Urothelium cell line (cell line): Measurements from ENCODE around the gene KRT25.
A peak's percentile ranks its signal among the peaks of the same experiment; 100 is the strongest.
"Not testable (repeated sequence)": the region's sequence is repeated elsewhere in the genome, so short reads cannot be mapped to it uniquely, and the experiment has no call there.

ENCODE experiments used
- DNase-seq: peaks from one replicate; pipeline ENCODE4 v3.0.0; 2011; ENCODE audit warnings: low spot score, mixed read lengths
- FAIRE-seq: peaks from 2 replicates; lab custom pipeline; 2011; peaks lifted over from hg19 to GRCh38; lab: Jason Lieb, UNC

The KRT25 gene

DNA sequence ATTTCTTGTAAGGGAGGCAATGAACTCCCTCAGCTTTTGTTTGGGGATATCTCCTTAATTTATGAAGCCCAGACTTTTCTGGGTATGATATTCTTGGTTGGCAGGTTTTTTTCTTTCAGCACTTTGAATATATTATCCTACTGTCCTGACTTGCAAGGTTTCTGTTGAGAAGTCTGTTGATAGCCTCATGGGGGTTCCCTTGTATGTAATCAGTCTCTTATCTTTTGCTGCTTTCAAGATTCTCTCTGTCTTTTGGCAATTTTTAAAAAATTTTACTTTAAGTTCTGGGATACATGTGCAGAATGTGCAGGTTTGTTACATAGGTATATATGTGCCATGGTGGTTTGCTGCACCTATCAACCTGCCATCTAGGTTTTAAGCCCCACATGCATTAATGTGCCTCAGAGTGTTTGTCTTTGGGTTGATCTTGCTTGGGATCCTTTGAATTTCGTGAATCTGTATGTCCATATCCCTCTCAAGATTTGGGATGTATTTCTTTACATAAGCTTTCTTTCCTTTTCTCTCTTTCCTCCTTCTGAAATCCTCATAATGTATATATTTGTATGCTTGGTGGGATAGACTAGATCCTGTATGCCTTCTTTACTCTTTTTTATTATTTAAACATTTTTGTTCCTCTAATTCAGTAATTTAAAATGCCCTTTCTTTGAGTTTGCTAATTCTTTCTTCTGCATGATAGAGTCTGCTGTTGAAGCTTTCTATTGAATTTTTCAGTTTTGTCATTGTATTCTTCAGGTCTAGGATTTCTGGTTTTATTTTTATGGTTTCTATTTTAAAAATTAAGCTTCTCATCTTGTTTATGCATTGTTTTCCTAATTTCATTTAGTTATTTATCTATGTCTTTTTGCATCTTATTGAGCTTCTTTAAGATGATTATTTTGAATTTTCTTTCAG, 5.2 kb upstream of the KRT25 start:
- FAIRE-seq (no peak), DNase-seq (no peak)

DNA sequence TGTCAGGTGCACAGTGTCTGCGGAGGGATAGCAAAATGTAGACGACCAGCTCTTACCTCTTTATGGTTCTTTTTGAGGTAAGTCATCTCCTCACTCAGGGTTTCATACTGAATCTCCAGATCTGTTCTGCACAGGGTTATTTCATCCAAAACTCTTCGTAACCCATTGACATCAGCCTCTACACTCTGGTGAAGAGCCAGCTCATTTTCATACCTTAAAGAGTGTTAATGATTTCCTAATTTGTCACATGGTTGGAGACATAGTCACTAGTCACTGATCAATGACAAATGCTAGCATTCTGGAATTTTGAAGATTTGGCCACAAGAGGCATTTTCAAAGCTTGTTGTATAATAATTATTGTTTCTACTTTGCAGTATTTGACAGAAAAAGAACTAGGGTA, 1.3 kb downstream of the KRT25 start:
- no peak for FAIRE-seq
- no peak for DNase-seq

DNA sequence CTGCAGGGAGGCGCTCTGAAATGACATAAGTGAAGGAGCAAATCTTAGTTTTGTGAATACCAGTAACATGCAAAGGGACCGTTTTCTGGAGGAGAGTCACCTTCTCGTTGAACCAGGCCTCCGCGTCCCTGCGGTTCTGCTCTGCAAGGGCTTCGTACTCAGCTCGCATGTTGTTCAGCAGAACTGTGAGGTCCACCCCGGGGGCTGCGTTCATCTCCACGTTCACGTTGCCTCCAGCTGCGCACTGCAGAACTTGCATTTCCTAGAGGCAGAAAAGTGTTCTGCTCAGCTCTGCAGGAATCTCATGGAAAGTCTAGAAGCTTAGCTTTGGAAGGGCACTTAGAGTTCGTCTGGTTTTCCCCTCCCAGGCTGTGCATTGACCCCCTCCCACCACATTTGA, 4.1 kb downstream of the KRT25 start:
- FAIRE-seq = no peak
- DNase-seq = no peak

DNA sequence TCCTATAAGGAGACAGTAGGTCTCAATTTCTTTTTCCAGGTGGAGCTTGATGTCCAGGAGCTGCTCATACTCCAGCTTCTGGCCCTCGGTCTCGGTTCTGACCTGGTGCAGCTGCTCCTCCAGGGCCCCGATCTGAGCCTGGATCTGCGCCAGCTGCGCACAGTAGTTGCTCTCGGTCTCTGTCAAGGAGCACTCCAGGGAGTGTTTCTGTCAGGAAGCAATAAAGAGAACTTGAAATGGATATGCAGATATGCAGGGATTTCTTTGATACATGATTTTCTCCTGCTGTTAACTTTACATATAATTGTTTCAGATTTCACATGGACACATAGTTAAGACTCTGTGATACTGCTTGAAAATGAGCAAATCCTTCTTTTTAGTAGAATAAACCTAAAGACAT, 4.7 kb downstream of the KRT25 start:
- DNase-seq (no peak), FAIRE-seq (no peak)

DNA sequence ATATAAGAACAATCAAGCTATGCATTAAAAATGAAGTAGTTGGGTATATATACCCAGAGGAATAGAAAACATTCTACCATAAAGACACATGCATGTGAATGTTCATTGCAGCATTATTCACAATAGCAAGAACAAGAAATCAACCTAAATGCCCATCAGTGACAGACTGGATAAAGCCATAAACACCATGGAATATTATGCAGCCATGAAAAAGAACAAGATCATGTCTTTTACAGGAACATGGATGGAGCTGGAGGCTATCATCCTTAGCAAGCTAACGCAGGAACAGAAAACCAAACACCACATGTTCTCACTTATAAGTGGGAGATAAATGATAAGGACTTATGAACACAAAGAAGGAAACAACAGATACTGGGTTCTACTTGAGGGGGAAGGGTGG, 6.5 kb downstream of the KRT25 start:
- not testable (repeated sequence) for DNase-seq
- peak; percentile 71 for FAIRE-seq

DNA sequence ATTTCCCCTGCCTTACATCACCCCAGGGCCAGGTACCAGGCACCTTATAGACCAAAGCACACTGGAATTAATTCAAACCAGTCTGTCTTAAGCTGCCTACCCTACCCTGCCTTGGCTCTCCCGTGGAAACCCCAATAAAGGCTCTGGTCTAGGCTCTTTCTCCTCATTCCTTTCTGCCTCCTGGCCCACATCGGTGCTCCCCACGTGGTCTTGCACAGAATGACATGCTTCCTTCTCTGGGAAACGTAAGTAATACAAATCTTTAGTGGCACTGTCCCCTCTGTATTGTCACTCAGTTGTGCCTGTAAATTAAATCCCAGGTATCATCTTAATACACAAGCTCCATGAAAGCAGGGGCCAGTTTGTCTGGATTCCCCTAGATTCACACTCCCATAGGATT, 16.6 kb downstream of the KRT25 start:
- DNase-seq (no peak), FAIRE-seq (no peak)

DNA sequence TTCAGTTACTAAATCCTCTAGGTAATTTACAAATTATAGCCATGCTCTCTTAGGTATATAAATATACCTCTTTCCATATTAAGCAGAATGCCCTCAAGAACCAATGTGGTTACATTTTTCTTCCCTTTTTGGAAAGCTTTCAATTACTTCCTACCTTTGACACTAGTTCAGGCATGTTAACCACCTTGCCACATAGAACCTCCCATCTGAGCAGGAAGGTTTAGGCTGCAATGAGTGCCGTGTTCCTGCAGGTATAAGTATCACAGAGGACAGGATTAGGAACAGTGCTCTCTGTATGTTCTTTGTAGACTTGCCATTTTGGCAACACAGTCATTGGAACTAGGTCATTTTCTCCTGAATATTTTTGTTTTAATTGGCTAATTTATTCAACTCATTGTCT, 20.1 kb downstream of the KRT25 start:
- FAIRE-seq (no peak), DNase-seq (no peak)

DNA sequence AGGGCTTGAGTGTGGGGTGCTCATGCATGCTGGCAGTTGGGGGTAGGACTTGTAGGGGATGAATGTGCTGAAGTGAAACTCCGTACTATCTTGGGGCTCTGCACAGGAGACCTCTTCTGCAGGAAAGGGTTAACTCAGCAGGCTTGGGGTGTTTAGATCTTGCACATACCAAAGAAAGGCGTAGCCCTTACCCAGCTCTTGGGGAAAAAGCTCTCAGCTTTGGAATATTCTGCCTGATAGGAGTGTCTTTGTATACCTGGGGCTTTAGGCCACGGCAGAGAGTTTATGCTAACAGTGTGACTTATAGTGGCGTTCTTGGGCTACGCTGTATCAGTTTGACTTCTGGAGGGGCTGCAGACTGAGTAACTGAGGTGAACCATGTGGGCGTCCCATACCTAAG, 21.1 kb downstream of the KRT25 start:
- DNase-seq = no peak
- FAIRE-seq = no peak

DNA sequence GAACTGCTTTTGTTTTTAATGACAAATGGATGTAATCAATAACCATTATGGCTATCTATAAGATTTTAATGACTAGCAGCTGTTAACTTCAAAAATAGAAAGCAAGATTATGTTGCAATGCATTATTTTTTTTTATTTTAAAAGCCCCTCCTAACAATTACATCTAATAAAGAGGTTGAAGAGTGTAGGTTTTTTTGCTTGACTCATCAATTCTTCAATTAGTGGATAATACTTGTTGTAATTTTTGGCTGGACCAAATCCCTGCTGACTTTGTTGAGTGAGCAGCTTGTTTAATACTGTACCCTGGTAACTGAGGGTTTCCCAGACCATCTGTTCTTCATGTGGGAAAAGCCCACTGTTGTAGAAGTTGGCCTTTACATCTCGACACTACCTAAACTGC, 24.2 kb downstream of the KRT25 start:
- no peak for FAIRE-seq
- no peak for DNase-seq

DNA sequence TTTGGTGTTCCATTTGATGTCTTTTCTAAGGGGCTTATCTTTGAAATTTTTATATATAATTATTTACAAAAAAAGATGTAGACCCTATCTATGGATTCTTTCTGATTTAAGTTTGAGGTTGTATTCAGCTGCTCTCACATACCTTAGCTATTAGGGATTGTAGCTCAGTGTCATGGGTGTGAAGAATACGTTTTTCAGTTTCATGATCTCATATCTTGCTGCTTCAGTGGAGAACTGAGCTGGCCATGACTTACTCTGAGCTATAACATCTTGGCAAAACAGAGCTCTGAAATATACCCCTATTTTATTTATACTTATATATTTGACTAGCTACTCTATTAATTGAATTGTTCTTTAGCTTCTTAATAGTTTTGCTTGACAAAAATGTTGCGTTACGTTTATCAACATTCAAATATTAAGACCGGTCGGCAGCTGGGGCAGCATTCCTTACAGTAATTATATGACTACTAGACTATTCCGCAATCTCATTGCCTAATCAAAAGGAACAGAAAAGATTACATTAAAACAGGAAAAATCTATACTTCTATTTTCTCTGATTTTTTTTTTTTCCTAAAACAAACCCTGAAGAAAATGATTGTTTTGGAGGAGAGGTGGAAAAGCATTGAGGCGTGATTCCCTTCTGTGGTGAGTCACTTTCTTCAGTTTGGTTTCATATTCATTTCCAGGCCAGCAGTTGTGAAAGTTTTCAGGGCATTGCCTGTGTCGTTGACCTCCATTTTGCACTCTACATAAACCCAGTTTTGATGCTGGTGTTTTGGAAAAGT, 27.5 kb downstream of the KRT25 start:
- DNase-seq (no peak), FAIRE-seq (no peak)

DNA sequence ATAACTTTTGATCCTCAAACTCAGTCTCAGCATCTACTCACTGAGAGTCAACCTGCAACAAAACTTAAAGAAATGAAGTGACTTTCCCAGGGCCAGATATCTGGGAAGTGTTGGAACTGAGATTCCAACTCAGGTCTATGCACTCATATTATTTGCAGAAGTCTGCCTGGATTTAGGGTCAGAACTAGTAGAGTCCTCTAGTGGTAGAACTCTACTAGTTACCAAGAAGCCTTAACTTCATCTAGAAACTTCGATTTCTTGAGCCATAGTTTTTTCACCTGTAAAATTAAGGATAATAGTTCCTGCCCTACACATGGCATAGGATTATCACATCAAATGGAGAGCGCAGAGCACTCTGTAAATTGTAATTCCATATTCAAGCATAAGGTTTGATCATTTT, 28.2 kb downstream of the KRT25 start:
- no peak for DNase-seq
- no peak for FAIRE-seq

DNA sequence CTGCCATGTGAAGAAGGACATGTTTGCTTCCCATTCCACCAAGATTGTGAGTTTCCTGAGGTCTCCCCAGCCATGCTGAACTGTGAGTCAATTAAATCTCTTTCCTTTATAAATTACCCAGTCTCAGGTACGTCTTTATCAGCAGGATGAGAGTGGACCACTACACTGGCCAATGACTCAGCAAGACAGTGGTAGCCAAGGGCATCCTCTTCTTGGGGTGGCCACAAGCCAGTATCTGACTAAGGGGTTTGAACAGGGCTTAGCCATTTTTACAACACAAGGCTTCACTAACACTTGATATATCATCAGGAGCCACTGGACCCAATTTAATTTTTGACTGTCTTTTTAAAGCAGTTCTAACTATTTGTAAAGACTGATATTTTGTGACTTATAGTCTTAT, 30.5 kb downstream of the KRT25 start:
- FAIRE-seq (no peak), DNase-seq (no peak)

DNA sequence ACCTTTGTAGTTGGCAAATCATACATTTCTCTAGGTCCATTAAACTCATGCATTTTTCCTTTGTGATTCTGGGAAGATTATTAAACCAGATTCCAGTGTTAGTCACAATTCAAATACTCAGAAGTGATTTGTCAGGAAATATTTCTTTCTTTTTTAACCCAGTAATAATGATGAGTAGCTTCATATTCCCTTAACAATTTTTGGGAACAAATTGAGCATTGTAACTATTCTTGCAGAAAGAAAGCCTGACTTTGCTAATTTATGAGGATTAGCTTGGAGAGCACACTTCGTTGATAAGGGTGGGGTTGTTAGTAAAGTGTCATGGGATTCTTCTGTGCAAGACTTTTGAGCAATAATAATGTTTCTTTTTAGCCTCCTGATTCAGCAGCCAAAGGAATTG, 32.9 kb downstream of the KRT25 start:
- no peak for FAIRE-seq

DNA sequence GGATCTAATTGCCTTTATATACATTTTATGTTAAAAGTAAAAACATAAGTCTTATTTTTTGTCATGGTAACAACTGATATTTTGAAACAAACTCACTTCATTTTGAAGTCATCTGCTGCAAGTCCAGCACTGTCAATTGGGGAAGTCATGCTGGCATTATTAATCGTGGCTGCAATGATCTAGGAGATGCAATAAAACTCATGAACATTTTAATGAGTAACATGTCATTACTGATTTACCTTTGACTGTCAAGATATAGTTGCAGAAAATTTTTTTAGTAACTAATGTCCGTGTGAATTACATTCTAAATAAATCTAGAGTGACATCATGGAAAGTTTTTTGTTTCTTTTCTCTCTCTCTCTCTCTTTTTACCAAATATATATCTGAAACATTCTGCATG, 34.2 kb downstream of the KRT25 start:
- no peak for DNase-seq
- FAIRE-seq = no peak

More for the DNA sequence above, 32.9 kb downstream of the KRT25 start:
- DNase-seq = no peak

DNA sequence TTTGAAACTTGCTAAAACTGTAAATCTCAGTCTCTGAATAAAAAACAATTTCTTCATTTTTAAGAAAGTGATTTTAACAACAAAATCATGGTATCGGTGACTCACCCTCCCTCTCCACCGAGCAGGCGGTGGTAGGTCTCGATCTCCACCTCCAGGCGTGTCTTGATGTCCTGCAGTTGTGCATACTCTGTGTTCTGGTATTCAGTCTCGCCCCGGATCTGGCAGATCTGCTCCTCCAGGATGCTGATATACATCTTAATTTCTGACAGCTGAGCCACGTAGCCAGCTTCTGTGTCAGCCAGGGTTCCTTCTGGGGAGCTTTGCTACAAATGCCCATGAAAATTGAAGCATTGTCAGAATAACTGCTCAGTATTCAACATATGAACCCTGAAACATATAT, 36.2 kb downstream of the KRT25 start:
- DNase-seq (no peak), FAIRE-seq (no peak)

DNA sequence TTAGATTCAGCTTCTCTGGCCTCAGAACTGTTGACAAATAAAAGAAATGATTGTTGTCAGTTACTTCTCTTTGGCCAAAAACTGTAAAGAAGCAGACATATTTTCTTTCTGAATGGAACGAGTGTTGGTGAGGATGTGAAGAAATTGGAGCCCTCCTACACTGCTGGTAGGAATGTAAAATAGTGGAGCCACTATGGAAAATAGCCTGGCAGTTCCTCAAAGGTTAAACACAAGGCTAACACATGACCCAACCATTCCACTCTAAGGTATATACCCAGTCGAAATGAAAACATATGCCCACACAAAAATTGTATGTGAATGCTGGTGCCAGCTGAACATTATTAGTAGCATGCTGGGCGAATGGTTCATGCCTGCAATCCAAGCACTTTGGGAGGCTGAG, 37.4 kb downstream of the KRT25 start:
- no peak for FAIRE-seq

DNA sequence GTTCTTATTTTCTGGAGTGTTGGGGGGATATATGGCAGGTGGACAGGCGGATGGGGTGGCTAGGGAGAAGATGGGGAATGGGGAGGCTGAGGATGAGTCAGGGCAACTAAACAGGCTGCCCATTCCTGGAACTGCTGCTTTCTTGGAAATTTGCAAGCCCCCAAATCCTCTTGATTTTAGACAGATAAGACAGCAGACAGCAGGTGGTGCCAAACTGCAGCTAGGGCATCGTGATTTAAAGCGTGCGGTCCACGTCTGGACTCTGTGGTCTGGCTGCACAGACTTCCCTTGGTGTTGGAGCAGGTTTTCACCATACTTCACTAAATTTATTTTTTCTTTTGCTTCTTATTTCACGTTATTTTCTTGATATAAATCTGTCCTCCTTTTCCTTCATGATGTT, 40.7 kb downstream of the KRT25 start:
- FAIRE-seq (no peak), DNase-seq (no peak)

More for the DNA sequence above, 37.4 kb downstream of the KRT25 start:
- no peak for DNase-seq

DNA sequence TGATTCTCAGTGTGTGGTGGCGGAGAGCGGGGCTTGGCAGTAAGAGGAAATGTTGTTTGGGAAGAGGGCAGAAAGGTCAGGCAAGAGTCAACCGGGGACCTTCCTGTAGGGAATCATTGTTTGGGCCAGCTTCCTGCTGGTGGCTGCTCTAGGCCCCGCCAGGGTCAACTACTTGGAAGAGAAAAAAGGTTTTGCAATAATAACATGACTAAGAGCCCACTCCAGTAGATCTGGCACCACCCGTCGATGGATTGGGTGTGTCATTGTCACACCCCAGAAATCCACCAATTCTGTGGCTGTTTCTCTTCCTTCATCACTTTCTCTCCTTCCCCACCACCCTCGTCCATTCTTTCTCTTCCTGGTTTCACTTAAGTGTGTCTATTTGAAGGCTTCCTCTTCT, 47.4 kb downstream of the KRT25 start:
- FAIRE-seq = no peak
- no peak for DNase-seq

DNA sequence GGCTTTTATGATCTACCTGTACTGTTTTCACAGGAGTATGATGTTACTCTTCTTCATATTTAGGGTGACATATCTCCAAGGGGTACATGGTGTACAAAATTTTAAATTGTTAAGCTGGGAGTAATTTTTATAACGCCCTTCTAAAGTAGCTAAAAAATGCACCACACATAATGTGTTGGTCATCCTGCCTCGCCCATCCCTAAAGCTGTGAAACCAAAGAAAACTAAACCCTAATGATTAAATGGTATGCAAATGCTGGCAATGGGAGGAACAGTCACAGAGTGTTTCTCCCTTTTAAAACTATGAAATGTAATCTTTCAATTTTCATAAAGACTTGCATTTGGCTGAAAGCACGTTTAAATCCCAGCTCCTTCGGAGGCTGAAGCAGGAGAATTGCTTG, 49.5 kb downstream of the KRT25 start:
- FAIRE-seq (no peak), DNase-seq (no peak)

DNA sequence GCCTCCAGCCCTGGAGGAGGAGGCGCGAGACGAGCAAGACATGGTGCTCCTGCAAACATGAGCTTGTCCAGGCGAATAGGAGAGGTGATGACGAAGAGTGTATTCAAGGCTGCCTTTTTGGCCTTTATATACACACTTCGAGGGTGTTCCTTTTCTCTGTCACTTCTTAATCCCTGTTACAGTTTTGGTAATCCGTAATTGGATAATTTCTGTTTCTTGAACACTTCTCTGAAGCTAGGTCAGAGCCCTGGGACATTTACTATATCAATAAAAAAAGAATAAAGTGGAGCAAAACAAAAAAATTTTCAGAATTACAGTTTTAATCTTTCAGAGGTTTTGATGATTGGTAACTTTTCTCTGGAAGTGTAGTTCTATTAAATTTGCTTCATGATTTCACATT, 51.5 kb downstream of the KRT25 start, which contains the start of gene KRT24:
Gene KRT24 (minus strand): TSS at position 101 of the 400 bp plus-strand sequence. CDS start 59 bp downstream, at position 42.
- FAIRE-seq (no peak), DNase-seq (no peak)

DNA sequence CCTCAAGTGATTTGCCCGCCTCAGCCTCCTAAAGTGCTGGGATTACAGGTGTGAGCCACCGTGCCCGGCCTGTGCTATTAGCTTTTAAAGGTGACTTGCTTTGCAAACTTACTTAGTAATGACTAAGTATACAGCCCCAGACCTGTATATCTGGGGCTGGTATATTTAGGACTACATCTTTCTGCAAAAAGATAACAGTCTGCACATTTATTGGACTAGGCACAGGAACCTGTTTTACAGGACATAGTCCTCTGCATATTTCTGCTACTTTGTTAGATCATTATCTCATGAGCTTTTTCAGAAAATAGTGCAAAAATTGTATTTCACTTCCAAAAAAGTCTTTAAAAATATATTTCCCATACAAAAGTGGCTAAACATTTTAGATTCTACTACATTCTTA, 52.9 kb downstream of the KRT25 start:
- no peak for FAIRE-seq
- no peak for DNase-seq

DNA sequence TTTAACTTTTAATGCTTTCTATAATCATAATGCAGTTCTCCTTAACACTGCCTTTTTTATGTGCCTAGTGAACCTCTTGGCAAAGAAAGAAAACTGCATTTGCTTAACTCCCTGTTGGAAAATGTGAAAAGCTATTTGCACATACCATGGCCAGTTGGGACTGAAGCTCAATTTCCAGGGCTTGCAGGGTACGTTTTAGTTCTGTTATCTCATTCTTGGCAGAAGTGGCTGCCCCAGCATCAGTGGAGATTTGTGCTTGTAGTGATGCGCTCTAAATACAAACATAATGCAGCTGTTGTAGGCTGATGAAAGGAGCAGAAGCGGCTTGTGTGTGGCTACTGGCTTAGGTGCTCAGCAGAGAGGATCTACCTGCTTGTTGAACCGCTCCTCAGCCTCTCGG, 55.3 kb downstream of the KRT25 start:
- DNase-seq = no peak

More for the DNA sequence above, 55.3 kb downstream of the KRT25 start:
- FAIRE-seq = no peak
